Heart left ventricle (tissue), 13 donors: Measurements from ENCODE around the gene LRRC23.

Experiments
- CTCF ChIP-seq, 12 donors: fragments of 200-600 bp; sonication (generic) in 4 of 12; IDR thresholded peaks; one replicate each; pipeline versions ENCODE4 v1.5.0 to v1.8.0; 2018 to 2022; ENCODE audit warnings: antibody characterized with exemption in 12 of 12, mild to moderate bottlenecking in 5 of 12
- POLR2A ChIP-seq, 2 donors: fragments of 450-650 bp; IDR thresholded peaks; one replicate each; pipeline ENCODE4 v1.6.1; 2017; ENCODE audit warnings: antibody characterized with exemption in 2 of 2, mild to moderate bottlenecking in 2 of 2, moderate library complexity in 2 of 2
- donor health status: ischemic (EF 13 %, LVEDD 7.1; RV severe dilation, severe dysfunction).
- donor health status: DM: no; HTN: yes; CAD: no.
- donor health status: DM: no; HTN: no; CAD: no.
- donor health status: ischemic (EF 25% LVEDD 6.9; RV normal size, moderate dysfunction).
- donor health status: ischemic (EF 25% LVEDD 5.7; RV mildly dilated, moderate dysfunction).
- donor health status: ischemic (EF 35%, LVEDD 5.7; RV mildly dilated, moderate dysfunction).
- donor health status: nonischemic (EF 11% LVEDD 7.7; RV severe dilation, severe dysfunction).
- donor health status: DM: yes; HTN: yes; CAD: no.
- donor health status: PGD.
- donor health status: ischemic (EF 29% LVEDD 5.4; RV normal size, mild dysfunction).
- donor health status: nonischemic (EF 23%, LVEDD 6.1; RV moderate dilation, normal function).

DNA sequence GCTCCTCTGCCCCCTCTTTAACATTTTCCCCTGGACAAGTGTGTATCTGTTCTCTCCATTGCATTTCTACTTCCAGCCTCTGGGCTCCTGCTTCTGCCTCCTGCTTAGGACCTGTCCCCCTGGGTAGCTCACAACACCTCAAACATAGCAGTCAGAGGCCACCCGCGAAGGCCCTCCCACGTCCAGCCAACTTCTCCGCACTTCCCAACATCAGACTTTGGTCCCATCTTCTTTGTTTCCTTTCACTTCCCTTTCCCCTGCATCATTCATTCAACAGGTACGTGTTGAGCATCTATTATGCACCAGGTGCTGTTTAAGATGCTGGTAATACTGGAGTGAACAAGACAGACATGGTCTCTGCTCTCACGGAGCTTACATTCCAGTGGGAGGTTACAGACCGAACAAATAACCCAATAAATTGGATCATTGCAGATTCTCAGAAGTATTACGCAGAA lies 42.3 kb downstream of the LRRC23 start:
- TF ChIP-seq CTCF (IDR thresholded peaks at IDR 0.05) (no peak), POLR2A (IDR thresholded peaks at IDR 0.05) (no peak)
